Thoracic aorta (tissue), 2 donors: Measurements from ENCODE around the gene CRYBA1. TPM values are rescaled to one million over a fixed set of nuclear protein-coding genes. Genes with fewer than 3 reads are reported as not detected.
A peak's percentile ranks its signal among the peaks of the same experiment; 100 is the strongest.

Experiments
- ATAC-seq: fragments of 150-250 bp; one replicate; pipeline ENCODE4 v1.8.0; 2017; ENCODE audit warnings: low read depth; ENCODE audit not compliant: insufficient number of reproducible peaks, low FRiP score
- DNase-seq: peaks from one replicate; pipeline ENCODE4 v3.0.0-alpha.2; 2020; ENCODE audit warnings: low spot score
- H3K27ac ChIP-seq, 2 donors: fragments of 200-600 bp; sonication (generic); 1 replicate in 1 of 2; 2 replicates in 1 of 2; pipeline ENCODE4 v1.5.1; 2016; ENCODE audit warnings: mild to moderate bottlenecking in 2 of 2, moderate library complexity in 2 of 2
- H3K27me3 ChIP-seq: fragments of 200-600 bp; sonication (generic); replicated peaks from 2 replicates; pipeline ENCODE4 v1.6.0; 2016; ENCODE audit warnings: mild to moderate bottlenecking; ENCODE audit not compliant: insufficient read depth
- H3K36me3 ChIP-seq: fragments of 200-600 bp; sonication (generic); one replicate; pipeline ENCODE4 v1.5.1; 2016
- H3K4me1 ChIP-seq, 2 donors: fragments of 200-600 bp; sonication (generic); 1 replicate in 1 of 2; 2 replicates in 1 of 2; pipeline versions ENCODE4 v1.5.1 to v1.6.0; 2016; ENCODE audit warnings: low read depth in 2 of 2, mild to moderate bottlenecking in 1 of 2; ENCODE audit not compliant: control insufficient read depth in 1 of 2
- H3K4me3 ChIP-seq: fragments of 200-600 bp; sonication (generic); 2 replicates; pipeline ENCODE4 v1.5.1; 2016; ENCODE audit warnings: mild to moderate bottlenecking
- H3K9me3 ChIP-seq: fragments of 200-600 bp; sonication (generic); 2 replicates; pipeline ENCODE4 v1.5.1; 2016
- CTCF ChIP-seq: fragments of 200-600 bp; sonication (generic); IDR thresholded peaks from one replicate; pipeline ENCODE4 v1.5.1; 2019; ENCODE audit warnings: antibody characterized with exemption
- total RNA-seq, 2 donors: library from RNA; depleted of rRNA; stranded (reverse); fragments of >200 nt; gene quantifications; one replicate each; pipeline versions ENCODE4 v1.1.0 to v1.2.3, GENCODE V29; 2016

Gene CRYBA1
- total RNA-seq, 2 donors from 2014 or later, result not detected

- no peaks in the 10 kb centered on the region for H3K27me3 ChIP-seq
- peak overlapping the region; percentile 78 for H3K4me3 ChIP-seq
- H3K9me3 ChIP-seq, result no peaks in the 10 kb centered on the region
- DNase-seq (no peak), ATAC-seq (no peak)
- H3K4me1 ChIP-seq, result peaks cover 32 to 57% of the 10 kb centered on the region in 2 donors
- peak; percentile 64 for TF ChIP-seq CTCF
- peaks cover 14% of the 10 kb centered on the region for H3K36me3 ChIP-seq
- peak overlapping the region in 1 of 2 donors; percentile 99 for H3K27ac ChIP-seq
Measured at GRCh38 chr17:29291163-29291752, 44.6 kb downstream of the CRYBA1 start.

- H3K9me3 ChIP-seq, result no peaks in the 10 kb centered on the region
- peaks cover 29 to 49% of the 10 kb centered on the region in 2 donors for H3K4me1 ChIP-seq
- H3K36me3 ChIP-seq, result peaks cover 3% of the 10 kb centered on the region
- peak overlapping the region; percentile 94 to 99 for H3K27ac ChIP-seq
- DNase-seq (peak; percentile 9), ATAC-seq (no peak)
- H3K4me3 ChIP-seq, result peak overlapping the region; percentile 78
- TF ChIP-seq CTCF, result no peak
- no peaks in the 10 kb centered on the region for H3K27me3 ChIP-seq
Measured at GRCh38 chr17:29292071-29292991, 45.7 kb downstream of the CRYBA1 start.

DNA sequence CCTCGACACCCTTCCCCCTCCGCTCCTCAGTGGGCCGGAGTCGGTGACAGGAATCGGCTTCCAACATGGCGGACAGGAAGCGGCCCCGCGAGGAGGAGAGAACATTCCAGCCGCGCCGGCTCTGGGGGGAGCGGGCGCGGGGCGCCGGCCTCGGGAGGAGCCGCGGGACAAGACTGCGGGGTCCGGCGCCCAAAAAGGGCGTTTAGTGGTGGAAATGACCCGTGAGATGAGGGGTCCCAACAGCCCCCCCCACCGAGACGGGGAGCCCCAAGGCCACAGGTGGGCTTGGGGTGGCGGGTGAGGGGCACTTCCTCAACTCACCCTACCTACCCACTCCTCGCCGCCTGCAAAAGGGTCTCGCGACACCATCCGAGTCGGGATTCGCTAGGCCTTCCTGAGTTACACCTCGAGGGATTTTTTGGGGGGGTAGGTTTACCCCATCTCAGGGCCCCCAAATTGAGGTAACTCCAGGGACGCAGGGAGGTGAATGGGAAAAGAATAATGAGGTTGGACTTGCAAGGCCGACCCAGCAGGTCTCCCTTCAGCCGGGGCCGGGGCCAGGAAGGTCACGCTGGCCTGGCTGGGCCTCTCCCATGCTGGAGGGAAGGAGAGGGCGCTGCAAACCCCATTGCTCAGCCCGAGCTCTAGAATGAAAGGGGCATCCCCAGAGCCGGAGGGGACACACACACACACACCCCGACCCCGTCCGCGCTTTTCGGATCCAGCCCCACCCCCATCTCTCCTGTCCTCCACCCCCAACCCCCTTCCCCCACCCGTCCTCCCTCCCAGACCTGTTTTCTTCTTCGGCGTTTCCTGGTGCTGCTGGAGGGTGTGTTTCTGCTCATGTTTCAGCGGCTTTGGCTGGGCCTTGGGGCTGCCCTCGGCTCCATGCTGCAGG, 46.6 kb downstream of the CRYBA1 start:
- Histone ChIP-seq H3K27ac (peak overlapping the region; percentile 94 to 99), H3K27me3 (no peaks in the 10 kb centered on the region), H3K36me3 (no peaks in the 10 kb centered on the region), H3K4me3 (peak overlapping the region; percentile 78), H3K9me3 (no peaks in the 10 kb centered on the region), H3K4me1 (peaks cover 23 to 40% of the 10 kb centered on the region in 2 donors)
- TF ChIP-seq CTCF, result no peak
- no peak for ATAC-seq
- DNase-seq, result peak; percentile 14

GRCh38 chr17:29293890-29294579, 47.4 kb downstream of the CRYBA1 start, which contains the start of gene NUFIP2:
Gene NUFIP2 (minus strand): TSS chr17:29294148. CDS start chr17:29294059, 89 bp downstream.
- peaks cover 18 to 32% of the 10 kb centered on the region in 2 donors for H3K4me1 ChIP-seq
- ATAC-seq, result peak; percentile 92

More at GRCh38 chr17:29293890-29294579, 47.4 kb downstream of the CRYBA1 start, which contains the start of gene NUFIP2:
- no peaks in the 10 kb centered on the region for H3K36me3 ChIP-seq
- no peaks in the 10 kb centered on the region for H3K9me3 ChIP-seq
- peak within 1 kb of the TSS; percentile 78 for H3K4me3 ChIP-seq
- TF ChIP-seq CTCF, result no peak
- peak; percentile 95 for DNase-seq
- peak within 1 kb of the TSS; percentile 94 to 99 for H3K27ac ChIP-seq
- no peaks in the 10 kb centered on the region for H3K27me3 ChIP-seq
